GM19099 (cell line): ENCODE measurements around the gene IFITM1.
A peak's percentile ranks its signal among the peaks of the same experiment; 100 is the strongest.

Experiments
- POLR2A ChIP-seq: IDR thresholded peaks from 3 replicates; pipeline ENCODE4 v1.6.1; 2011; ENCODE audit warnings: low read depth; ENCODE audit not compliant: insufficient read length; ENCODE audit errors: extremely low read depth

Gene IFITM1

DNA sequence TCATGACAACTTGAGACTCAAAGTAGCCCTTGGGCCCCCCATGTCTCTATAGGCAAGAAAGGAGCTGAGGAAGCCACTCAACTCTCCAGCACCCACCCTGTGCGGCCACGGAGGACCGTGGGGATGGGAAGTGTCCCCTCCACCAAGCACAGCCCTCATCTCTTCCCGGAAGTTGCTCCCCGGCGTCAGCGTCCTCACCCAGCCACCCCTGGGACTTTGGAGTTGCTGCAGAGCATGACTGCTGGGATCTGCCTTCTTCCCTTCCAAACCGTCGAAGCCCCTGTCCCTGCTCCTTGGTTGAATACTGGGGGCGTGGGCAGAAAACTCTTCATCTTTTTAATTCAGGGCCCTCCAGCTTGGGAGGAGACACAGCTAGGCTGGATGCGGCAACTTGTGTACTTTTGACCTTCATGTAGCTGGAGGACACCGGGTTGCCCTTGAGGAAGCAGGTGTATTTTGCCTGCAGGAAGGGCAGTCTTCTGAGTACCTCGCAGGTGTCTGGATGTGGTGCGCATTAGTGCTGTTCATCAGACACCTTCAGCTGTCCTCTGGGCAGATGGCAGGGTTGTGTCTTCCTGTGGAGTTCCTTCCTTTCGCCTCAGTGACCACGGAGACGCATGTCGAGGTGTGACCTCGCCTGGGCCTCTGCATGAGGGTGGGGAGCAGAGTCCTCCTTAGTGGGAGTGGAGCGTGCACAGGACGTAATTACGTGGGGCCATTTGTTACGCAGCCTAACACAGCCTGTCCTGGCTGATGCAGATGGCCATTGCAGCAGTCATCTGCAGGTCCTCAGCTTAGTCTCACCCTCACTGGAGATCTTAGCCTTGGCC, 19.0 kb downstream of the IFITM1 start:
- no peak for TF ChIP-seq POLR2A

GRCh38 chr11:334264-334994, 20.6 kb downstream of the IFITM1 start:
- TF ChIP-seq POLR2A = no peak

GRCh38 chr11:335779-336658, 22.2 kb downstream of the IFITM1 start:
- no peak for TF ChIP-seq POLR2A

DNA sequence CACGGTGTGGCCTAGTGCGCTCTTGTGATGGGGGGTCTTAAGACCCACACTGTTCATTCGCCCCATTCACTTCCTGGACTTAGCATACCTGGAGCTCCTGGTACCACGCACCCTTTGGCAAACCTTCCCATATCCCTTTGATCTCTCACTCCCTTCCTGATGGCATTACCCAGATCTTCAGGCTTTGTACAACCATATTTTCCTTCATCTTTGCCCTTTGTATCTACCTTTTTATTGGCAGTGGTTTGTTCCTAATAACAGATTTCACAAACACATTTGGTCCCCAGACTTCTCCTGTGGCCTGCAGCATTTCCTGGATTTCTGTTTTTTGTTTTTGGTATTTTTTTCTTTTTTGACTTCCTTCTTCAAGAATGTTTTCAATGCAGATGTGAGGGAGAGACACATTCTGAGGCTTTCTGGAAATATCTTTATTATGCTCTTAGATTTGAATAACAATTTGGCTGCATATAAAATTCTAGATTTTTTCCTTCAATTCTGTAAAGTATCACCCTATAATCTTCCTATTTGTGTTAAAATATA, 22.9 kb downstream of the IFITM1 start:
- no peak for TF ChIP-seq POLR2A

DNA sequence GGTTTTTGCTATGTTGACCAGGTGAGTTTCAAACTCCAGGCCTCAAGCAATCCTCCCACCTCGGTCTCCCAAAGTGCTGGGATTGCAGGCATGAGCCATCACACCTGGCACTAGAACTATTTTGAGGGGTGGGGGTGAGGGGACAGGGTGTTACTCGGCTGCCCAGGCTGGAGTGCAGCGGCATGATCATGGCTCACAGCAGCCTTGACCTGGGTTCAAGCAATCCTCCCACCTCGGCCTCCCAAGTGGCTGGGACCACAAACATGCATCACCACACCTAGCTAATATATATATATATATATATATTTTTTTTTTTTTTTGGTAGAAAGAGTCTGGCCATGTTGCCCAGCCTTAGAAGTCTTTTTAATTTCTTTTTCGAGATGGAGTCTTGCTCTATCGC, 23.9 kb downstream of the IFITM1 start:
- no peak for TF ChIP-seq POLR2A

DNA sequence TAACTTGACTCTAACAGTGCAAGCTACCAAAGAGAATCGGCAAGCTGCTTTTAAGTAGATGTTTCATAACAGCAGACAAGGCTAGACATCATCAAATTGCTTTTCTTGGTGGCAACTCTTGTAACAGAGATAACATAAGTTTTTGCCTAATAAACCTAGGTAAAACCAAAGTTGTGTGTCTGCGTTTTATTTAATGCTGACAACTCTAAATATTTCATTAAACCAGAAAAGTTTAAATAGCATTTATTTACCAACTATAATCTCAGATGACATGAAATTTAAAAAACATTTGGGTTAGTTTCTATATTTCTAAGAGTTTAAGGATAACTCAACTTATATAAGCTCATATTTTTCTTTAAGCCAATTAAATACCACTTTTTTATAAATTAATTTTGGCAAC, 26.1 kb downstream of the IFITM1 start:
- no peak for TF ChIP-seq POLR2A

GRCh38 chr11:340539-341512, 27.0 kb downstream of the IFITM1 start:
- no peak for TF ChIP-seq POLR2A

DNA sequence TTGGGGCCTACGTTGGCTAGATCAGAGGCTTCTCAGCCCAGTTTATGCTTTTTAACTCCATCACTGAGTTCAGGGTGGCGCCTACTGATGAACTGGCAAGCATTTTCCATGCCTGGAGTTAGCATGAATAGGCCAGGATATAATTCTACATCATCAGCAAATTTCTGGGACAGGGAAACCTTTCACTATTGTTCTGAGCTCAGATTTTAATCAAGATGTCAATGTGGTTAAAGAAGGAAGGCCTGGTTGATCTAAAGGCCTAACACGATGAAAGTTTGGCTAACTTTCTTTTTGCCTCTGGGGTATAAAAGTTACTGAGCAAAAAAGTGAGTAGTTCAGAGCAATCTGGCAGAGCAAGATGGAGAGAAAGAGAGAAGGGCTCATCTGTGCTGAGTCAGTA, 28.5 kb downstream of the IFITM1 start:
- TF ChIP-seq POLR2A = no peak

GRCh38 chr11:344836-345578, 31.2 kb downstream of the IFITM1 start:
- no peak for TF ChIP-seq POLR2A

DNA sequence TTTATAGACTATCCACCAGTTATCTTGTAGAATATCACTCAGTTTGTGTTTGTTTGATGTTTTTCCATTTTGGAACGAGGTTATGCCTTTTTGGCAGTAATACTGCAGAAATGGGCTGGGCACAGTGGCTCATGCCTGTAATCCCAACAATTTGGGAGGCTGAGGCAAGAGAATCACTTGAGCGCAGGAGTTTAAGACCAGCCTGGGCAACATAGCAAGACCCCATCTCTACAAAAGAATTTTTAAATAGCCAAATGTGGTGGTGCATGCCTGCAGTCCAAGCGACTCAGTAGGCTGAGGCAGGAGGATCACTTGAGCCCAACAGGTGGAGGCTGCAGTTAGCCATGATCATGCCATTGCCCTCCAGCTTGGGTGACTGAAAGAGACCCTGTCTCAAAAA, 32.7 kb downstream of the IFITM1 start:
- TF ChIP-seq POLR2A = no peak

- TF ChIP-seq POLR2A = peak; percentile 46
Observed at GRCh38 chr11:350723-351255, 36.9 kb downstream of the IFITM1 start.

GRCh38 chr11:351411-351810, 37.6 kb downstream of the IFITM1 start:
- TF ChIP-seq POLR2A = no peak

DNA sequence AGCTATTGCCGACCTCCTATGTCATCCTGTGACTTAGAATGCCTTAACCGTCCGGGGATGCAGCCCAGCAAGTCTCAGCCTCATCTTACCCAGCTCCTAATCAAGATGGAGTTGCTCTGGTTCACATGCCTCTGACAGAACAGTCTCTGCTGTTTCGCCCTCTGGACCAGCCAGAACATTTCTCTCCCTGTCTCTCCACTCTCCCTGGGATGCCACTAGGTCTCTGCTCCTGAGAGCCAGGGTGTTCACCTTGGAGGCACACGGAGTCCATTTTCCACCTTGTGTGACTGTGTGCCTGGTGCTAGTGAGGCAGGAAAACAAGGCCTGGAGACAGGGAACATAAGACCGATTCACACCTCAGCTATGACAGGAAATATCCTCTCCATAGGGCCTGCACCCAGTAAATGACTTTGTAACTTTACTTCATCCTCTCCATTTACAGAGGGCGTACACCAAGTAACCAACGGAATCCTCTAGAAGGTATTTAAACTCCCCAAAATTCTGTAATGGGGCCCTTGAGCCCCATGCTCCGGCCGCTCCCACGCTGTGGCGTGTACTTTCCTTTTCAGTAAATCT, 38.7 kb downstream of the IFITM1 start:
- no peak for TF ChIP-seq POLR2A
